Left ventricle myocardium superior (tissue), 1 donor: Measurements from ENCODE around the gene HECA. TPM values are rescaled to one million over a fixed set of nuclear protein-coding genes. Genes with fewer than 3 reads are reported as not detected.
A peak's percentile ranks its signal among the peaks of the same experiment; 100 is the strongest.
"Not testable (repeated sequence)": the region's sequence is repeated elsewhere in the genome, so short reads cannot be mapped to it uniquely, and the experiment has no call there.

Source experiments
- ATAC-seq: fragments of 200-7000 bp; cut with Tn5 transposase; one replicate; pipeline ENCODE4 v1.9.1; 2020; ENCODE audit warnings: mild to moderate bottlenecking, moderate library complexity
- DNase-seq: peaks from one replicate; pipeline ENCODE4 v3.0.0-alpha.2; 2020
- intact Hi-C: fragments of 100-400 bp; cut with micrococcal nuclease; formaldehyde crosslinking; loops from one replicate; pipeline ENCODE4 v1.11.0; 2022
- total RNA-seq: library from RNA; stranded (reverse); fragmentation: NEBNext Ultra II Directional; extraction: Animal tissue kit (Norgen Biotek cat#: 25700); gene quantifications from one replicate; pipeline ENCODE4 v1.2.1, GENCODE V29; 2021
- donor health status: DM: no; HTN: yes; CAD: no; lungs with severe emphysema.

Gene HECA
- total RNA-seq, 1 donor from 2014 or later: 63.3 TPM

GRCh38 chr6:139186692-139187091 is 51.8 kb downstream of the HECA start:
- intact Hi-C loops: no loop called here
- no peak for DNase-seq
- no peak for ATAC-seq

GRCh38 chr6:139187489-139187888 is 52.6 kb downstream of the HECA start:
- intact Hi-C loops: no loop called here
- ATAC-seq: no peak
- no peak for DNase-seq

- intact Hi-C loops: no loop called here
- no peak for DNase-seq
- no peak for ATAC-seq
These were observed 54.8 kb downstream of the HECA start for GRCh38 chr6:139189665-139190064.

GRCh38 chr6:139194740-139195139 is 59.9 kb downstream of the HECA start:
- intact Hi-C loops: no loop called here
- DNase-seq (no peak), ATAC-seq (no peak)

- no peak for ATAC-seq
- no peak for DNase-seq
- intact Hi-C loops: no loop called here
These were observed 63.8 kb downstream of the HECA start for GRCh38 chr6:139198529-139199288.

GRCh38 chr6:139201378-139201777 is 66.5 kb downstream of the HECA start:
- intact Hi-C loops: no loop called here
- ATAC-seq: no peak
- DNase-seq: no peak

GRCh38 chr6:139204978-139205377 is 70.1 kb downstream of the HECA start:
- intact Hi-C loops: no loop called here
- ATAC-seq (no peak), DNase-seq (no peak)

GRCh38 chr6:139205843-139206242 is 71.0 kb downstream of the HECA start:
- intact Hi-C loops: no loop called here
- ATAC-seq (no peak), DNase-seq (no peak)

- DNase-seq, ATAC-seq, intact Hi-C loops: not testable (repeated sequence)
These were observed 75.9 kb downstream of the HECA start for GRCh38 chr6:139210766-139211165.

GRCh38 chr6:139212460-139212859 is 77.6 kb downstream of the HECA start:
- ATAC-seq, intact Hi-C loops, DNase-seq: not testable (repeated sequence)

GRCh38 chr6:139219271-139219729 is 84.4 kb downstream of the HECA start:
- DNase-seq: peak; percentile 89
- peak; percentile 99 for ATAC-seq
- intact Hi-C loops: loop anchor here (2.0 kb wide), 1 partner anchor 146 kb away; no protein-coding TSS in a partner anchor

GRCh38 chr6:139219746-139220145 is 84.9 kb downstream of the HECA start:
- DNase-seq (no peak), ATAC-seq (no peak)
- intact Hi-C loops: loop anchor here (2.0 kb wide), 1 partner anchor 145 kb away; no protein-coding TSS in a partner anchor

- intact Hi-C loops, ATAC-seq: not testable (repeated sequence)
These were observed 93.5 kb downstream of the HECA start for GRCh38 chr6:139228387-139228786.

More at GRCh38 chr6:139228387-139228786, 93.5 kb downstream of the HECA start:
- DNase-seq: not testable (repeated sequence)

Other genes starting within 250 kb of the HECA start
- gene REPS1, start 146.8 kb upstream of the HECA start, total RNA-seq: 31.1 TPM
- gene ABRACL, start 106.3 kb upstream of the HECA start, total RNA-seq: 7.1 TPM
- gene TXLNB, start 156.9 kb downstream of the HECA start, total RNA-seq: 133 TPM
- gene CITED2, start 239.6 kb downstream of the HECA start, total RNA-seq: 172 TPM